Osteoblast (primary cell): ENCODE results near the gene UQCR11. TPM values are rescaled to one million over a fixed set of nuclear protein-coding genes. Genes with fewer than 3 reads are reported as not detected.

Experiments
- DNase-seq: peaks from one replicate; pipeline ENCODE4 v3.0.0; 2011; ENCODE audit warnings: low spot score, mixed read lengths; ENCODE audit not compliant: insufficient read length; ENCODE audit errors: missing footprints
- H2AFZ ChIP-seq: 2 replicates; pipeline ENCODE4 v1.6.0; 2011; ENCODE audit warnings: mild to moderate bottlenecking, low read length
- H3K27ac ChIP-seq: 2 replicates; pipeline ENCODE4 v1.5.1; 2011; ENCODE audit warnings: mild to moderate bottlenecking, low read depth, low read length, moderate library complexity
- H3K27me3 ChIP-seq: 2 replicates; pipeline ENCODE4 v1.6.0; 2012; ENCODE audit warnings: mild to moderate bottlenecking, control low read depth, inconsistent platforms, low read length, moderate library complexity; ENCODE audit not compliant: insufficient read depth
- H3K36me3 ChIP-seq: 2 replicates; pipeline ENCODE4 v1.5.1; 2011; ENCODE audit warnings: mild to moderate bottlenecking, low read length, control low read depth, moderate library complexity; ENCODE audit not compliant: insufficient read depth
- H3K4me1 ChIP-seq: 2 replicates; pipeline ENCODE4 v1.5.1; 2011; ENCODE audit warnings: mild to moderate bottlenecking, low read length, control low read depth, moderate library complexity; ENCODE audit not compliant: insufficient read depth
- H3K4me2 ChIP-seq: 2 replicates; pipeline ENCODE4 v1.6.0; 2011; ENCODE audit warnings: mild to moderate bottlenecking, low read length; ENCODE audit not compliant: insufficient read depth
- H3K4me3 ChIP-seq: fragments of 200-600 bp; sonication (generic); 3 replicates; pipeline ENCODE4 v1.5.1; 2012; ENCODE audit warnings: mild to moderate bottlenecking, low read length, inconsistent platforms; ENCODE audit not compliant: insufficient read depth
- H3K79me2 ChIP-seq: 2 replicates; pipeline ENCODE4 v1.6.0; 2012; ENCODE audit warnings: mild to moderate bottlenecking, low read length, control low read depth, inconsistent platforms; ENCODE audit not compliant: insufficient read depth
- H3K9me3 ChIP-seq: 2 replicates; pipeline ENCODE4 v1.5.1; 2011; ENCODE audit warnings: low read depth, low read length, control low read depth
- H4K20me1 ChIP-seq: 2 replicates; pipeline ENCODE4 v1.6.0; 2012; ENCODE audit warnings: mild to moderate bottlenecking, low read length, control low read depth; ENCODE audit not compliant: insufficient read depth
- total RNA-seq: library from RNA; depleted of rRNA; stranded (reverse); fragments of >200 nt; gene quantifications from 2 replicates; pipeline ENCODE4 v1.2.3, GENCODE V29; 2012
- TF ChIP-seq, protein P1 (sequence below): IDR thresholded peaks from 2 replicates; pipeline ENCODE4 v1.5.1; 2011; ENCODE audit warnings: mild to moderate bottlenecking, low read depth, low read length, moderate library complexity; ENCODE audit errors: extremely low read depth

UQCR11 gene
- total RNA-seq, 1 donor, result 39.4 TPM

DNA sequence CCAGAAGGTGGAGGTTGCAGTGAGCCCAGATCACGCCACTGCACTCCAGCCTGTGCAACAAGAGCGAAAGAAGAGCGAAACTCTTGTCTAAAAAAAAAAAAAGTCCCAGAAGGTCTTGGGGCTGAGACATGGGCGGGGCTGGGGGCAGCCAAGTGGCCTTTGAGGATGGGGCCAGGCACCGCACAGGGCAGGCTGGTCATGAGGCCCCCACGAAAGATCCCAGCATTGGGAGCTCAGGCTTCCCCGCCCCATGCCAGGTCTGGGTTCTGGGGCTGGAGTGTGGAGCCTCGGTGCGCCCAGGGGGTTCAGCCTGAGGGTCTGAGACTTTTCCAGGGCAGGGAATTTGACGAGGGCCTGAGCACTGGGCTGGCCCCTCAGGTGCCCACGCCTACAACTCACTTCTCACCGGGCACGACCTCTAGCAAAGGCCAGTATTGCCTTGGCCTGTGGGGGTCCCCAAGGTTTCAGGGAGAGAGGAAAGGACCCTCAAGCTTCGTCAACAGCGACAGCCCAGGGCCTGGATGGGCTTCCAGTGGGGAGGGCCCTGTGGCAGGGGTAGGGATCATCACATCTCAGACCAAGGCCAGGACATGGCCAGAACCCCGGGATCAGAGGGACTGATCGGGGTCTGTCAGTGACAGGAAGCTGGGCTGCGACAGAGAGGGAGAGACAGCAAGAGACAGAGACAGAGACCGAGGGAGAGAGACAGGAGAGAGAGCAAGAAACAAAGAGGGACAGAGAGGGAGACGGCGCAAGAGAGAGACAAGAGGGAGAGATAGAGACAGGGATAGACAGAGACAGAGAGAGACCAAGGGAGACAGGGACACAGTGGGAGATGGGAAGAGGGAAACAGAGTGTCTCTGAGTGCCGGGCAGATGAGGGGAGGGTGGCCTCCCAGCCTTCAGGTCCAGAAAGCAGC, 29.7 kb downstream of the UQCR11 start:
- no peaks in the 10 kb centered on the region for H3K9me3 ChIP-seq
- H3K79me2 ChIP-seq, result no peaks in the 10 kb centered on the region
- TF ChIP-seq, protein P1, sequence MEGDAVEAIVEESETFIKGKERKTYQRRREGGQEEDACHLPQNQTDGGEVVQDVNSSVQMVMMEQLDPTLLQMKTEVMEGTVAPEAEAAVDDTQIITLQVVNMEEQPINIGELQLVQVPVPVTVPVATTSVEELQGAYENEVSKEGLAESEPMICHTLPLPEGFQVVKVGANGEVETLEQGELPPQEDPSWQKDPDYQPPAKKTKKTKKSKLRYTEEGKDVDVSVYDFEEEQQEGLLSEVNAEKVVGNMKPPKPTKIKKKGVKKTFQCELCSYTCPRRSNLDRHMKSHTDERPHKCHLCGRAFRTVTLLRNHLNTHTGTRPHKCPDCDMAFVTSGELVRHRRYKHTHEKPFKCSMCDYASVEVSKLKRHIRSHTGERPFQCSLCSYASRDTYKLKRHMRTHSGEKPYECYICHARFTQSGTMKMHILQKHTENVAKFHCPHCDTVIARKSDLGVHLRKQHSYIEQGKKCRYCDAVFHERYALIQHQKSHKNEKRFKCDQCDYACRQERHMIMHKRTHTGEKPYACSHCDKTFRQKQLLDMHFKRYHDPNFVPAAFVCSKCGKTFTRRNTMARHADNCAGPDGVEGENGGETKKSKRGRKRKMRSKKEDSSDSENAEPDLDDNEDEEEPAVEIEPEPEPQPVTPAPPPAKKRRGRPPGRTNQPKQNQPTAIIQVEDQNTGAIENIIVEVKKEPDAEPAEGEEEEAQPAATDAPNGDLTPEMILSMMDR, result no peak

DNA sequence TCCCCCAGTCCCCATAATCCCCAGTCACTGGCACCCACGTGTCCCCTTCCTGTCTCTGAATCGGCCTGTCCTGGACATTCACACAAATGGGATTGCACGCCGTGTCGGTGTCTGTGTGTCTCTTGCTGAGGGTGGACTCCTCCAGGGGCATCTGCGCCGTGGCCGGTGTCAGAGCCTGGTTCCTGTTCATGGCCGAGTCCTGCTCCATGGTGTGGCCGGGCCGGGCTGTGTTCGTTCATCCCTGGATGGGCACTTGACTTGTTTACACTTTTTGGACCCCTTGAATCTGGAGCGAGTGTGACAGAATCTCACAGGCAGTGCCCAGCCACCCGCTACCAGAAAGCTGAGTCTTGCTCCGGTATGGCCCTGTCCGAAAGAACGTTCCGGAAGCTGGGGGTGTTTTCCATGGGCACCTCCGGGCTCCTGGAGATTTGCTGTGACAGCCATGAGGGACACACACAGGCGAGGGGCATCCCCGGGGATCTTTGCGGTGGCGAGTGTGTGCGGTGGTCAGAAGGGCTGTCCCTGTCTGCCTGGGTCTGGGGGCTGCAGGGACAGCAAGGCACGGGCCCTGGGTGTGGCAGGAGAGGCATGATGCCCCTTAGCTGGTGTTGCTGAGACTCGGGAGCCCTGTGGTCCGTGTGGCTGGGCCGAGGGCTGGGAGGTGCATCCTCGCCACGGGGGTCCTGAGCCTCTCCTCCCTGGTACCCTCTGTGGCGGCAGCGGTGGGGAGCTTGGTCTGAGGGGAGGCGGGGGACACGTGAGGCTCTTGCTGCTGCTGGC, 30.7 kb downstream of the UQCR11 start:
- Histone ChIP-seq H4K20me1 (peaks cover 3% of the 10 kb centered on the region), H3K4me1 (no peaks in the 10 kb centered on the region), H3K4me3 (no peak overlapping the region), H3K79me2 (no peaks in the 10 kb centered on the region), H3K27ac (no peak overlapping the region), H3K4me2 (no peak overlapping the region), H3K9me3 (no peaks in the 10 kb centered on the region), H3K36me3 (peaks cover 9% of the 10 kb centered on the region), H3K27me3 (peaks cover 5% of the 10 kb centered on the region), H2AFZ (no peak overlapping the region)
- DNase-seq, result no peak
- TF ChIP-seq, protein P1, result no peak

More for the DNA sequence above, 29.7 kb downstream of the UQCR11 start:
- Histone ChIP-seq H3K27me3 (peaks cover 2% of the 10 kb centered on the region), H3K4me2 (no peak overlapping the region), H3K27ac (no peak overlapping the region), H3K4me1 (no peaks in the 10 kb centered on the region), H3K36me3 (peaks cover 19% of the 10 kb centered on the region), H3K4me3 (no peak overlapping the region), H2AFZ (no peak overlapping the region), H4K20me1 (peaks cover 3% of the 10 kb centered on the region)
- DNase-seq, result peak; percentile 65

GRCh38 chr19:1572795-1573194, 32.5 kb downstream of the UQCR11 start:
- Histone ChIP-seq H3K4me3 (no peak overlapping the region), H3K4me2 (no peak overlapping the region), H3K79me2 (no peaks in the 10 kb centered on the region), H3K36me3 (no peaks in the 10 kb centered on the region), H3K27me3 (peaks cover 6% of the 10 kb centered on the region), H3K9me3 (no peaks in the 10 kb centered on the region), H3K27ac (no peak overlapping the region), H4K20me1 (peaks cover 7% of the 10 kb centered on the region), H2AFZ (no peak overlapping the region), H3K4me1 (no peaks in the 10 kb centered on the region)
- TF ChIP-seq, protein P1, result no peak
- DNase-seq, result no peak

GRCh38 chr19:1571358-1571757, 33.9 kb downstream of the UQCR11 start:
- peak; percentile 81 for DNase-seq
- Histone ChIP-seq H3K9me3 (no peaks in the 10 kb centered on the region), H2AFZ (no peak overlapping the region), H3K27ac (no peak overlapping the region), H3K4me3 (no peak overlapping the region), H3K79me2 (peaks cover under 1% of the 10 kb centered on the region), H3K4me2 (no peak overlapping the region), H3K4me1 (no peaks in the 10 kb centered on the region), H3K36me3 (no peaks in the 10 kb centered on the region), H4K20me1 (peaks cover 5% of the 10 kb centered on the region), H3K27me3 (peaks cover 6% of the 10 kb centered on the region)
- TF ChIP-seq, protein P1, result no peak
